ENCODE results near the gene SUZ12.

The SUZ12 gene

GRCh38 chr17:32009262-32009542 is 72.4 kb downstream of the SUZ12 start:
- POLR2A ChIA-PET = no interaction called here
- no peak for TF ChIP-seq CTCF (IDR thresholded peaks at IDR 0.05; ENCODE audit: control extremely low read depth, extremely low read depth, low read depth, missing control alignments)
- CTCF ChIA-PET = interaction anchor here (4.9 to 5.7 kb wide), 2 partner anchors 11 to 130 kb away, joined by 29 to 40 read pairs; no protein-coding TSS in a partner anchor
- DNase-seq (ENCODE audit: extremely low spot score) = no peak

GRCh38 chr17:32010114-32010513 is 73.3 kb downstream of the SUZ12 start:
- ChIA-PET POLR2A (no interaction called here), CTCF (interaction anchor here (4.9 to 5.7 kb wide), 2 partner anchors 10 to 129 kb away, joined by 29 to 40 read pairs; no protein-coding TSS in a partner anchor)

GRCh38 chr17:32015245-32016013 is 78.6 kb downstream of the SUZ12 start:
- no peak for DNase-seq (ENCODE audit: extremely low spot score)
- TF ChIP-seq CTCF (IDR thresholded peaks at IDR 0.05; ENCODE audit: control extremely low read depth, extremely low read depth, low read depth, missing control alignments) = no peak
- ChIA-PET CTCF (no interaction called here), POLR2A (no interaction called here)

More at GRCh38 chr17:32010114-32010513, 73.3 kb downstream of the SUZ12 start:
- no peak for TF ChIP-seq CTCF (IDR thresholded peaks at IDR 0.05; ENCODE audit: control extremely low read depth, extremely low read depth, low read depth, missing control alignments)
- DNase-seq (ENCODE audit: extremely low spot score) = no peak

DNA sequence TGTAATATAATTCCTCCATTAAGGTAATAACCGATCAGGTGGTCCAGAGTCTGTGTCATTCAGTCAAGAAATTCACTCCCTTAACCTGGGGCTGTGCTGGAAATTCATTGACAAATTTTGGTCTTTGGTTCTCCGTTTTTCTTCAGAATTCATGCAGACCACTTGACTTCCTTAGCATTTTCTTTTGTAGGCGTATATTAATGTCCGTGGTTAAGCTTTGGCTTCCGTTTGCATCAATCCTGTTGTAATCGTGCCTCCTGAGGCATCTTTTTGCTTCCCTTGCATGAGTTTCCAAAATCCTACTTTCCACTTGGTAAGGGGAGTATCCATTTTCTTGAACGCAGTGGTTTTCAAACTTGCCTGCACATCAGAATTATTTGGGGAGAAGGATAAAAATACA is 79.4 kb downstream of the SUZ12 start:
- CTCF ChIA-PET = interaction anchor here (1.4 kb wide), 1 partner anchor 9 kb away, joined by 7 read pairs; the partner anchor contains the start of gene LRRC37B

DNA sequence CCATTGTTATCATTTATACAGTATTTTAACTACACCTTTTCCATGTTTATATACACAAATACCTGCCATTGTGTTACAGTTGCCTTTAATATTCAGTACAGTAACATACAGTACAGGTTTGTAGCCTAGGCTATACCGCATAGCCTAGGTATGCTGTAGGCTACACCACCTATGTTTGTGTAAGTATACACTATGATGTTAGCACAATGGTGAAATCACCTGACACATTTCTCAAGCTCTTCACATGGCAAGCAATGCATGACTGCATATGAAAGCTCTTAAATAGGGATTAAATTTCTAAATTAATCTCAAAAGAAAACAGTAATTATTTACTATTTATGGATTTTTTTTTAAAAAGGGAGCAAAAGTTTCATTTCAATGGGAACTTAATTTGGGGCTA is 82.4 kb downstream of the SUZ12 start:
- POLR2A ChIA-PET = no interaction called here
- CTCF ChIA-PET = interaction anchor here (4.7 kb wide), 1 partner anchor 11 kb away, joined by 29 read pairs; the partner anchor contains the start of gene LRRC37B
- DNase-seq (ENCODE audit: extremely low spot score) = no peak
- TF ChIP-seq CTCF (IDR thresholded peaks at IDR 0.05; ENCODE audit: control extremely low read depth, extremely low read depth, low read depth, missing control alignments) = no peak

More for the DNA sequence above, 79.4 kb downstream of the SUZ12 start:
- POLR2A ChIA-PET = no interaction called here
- TF ChIP-seq CTCF (IDR thresholded peaks at IDR 0.05; ENCODE audit: control extremely low read depth, extremely low read depth, low read depth, missing control alignments) = no peak
- no peak for DNase-seq (ENCODE audit: extremely low spot score)

- ChIA-PET CTCF (interaction anchor here (1.3 to 4.7 kb wide), 2 partner anchors 13 to 118 kb away, joined by 3 to 29 read pairs; partner anchors contain the start of gene LRRC37B), POLR2A (no interaction called here)
- DNase-seq (ENCODE audit: extremely low spot score) = no peak
- TF ChIP-seq CTCF (IDR thresholded peaks at IDR 0.05; ENCODE audit: control extremely low read depth, extremely low read depth, low read depth, missing control alignments) = no peak
Measured at GRCh38 chr17:32020943-32021614, 84.3 kb downstream of the SUZ12 start.

Data from GM10248 (cell line).